Dendritic cell treated with granulocyte-macrophage colony-stimulating factor and Interleukin-4, amounts not matched to agents 40 ng/mL and 50 ng/mL, for 4 days (primary cell): ENCODE measurements around the gene HOXB13.

Source experiments
- H3K27ac Mint-ChIP-seq: one replicate; pipeline ENCODE4 v1.8.0; 2022; ENCODE audit warnings: mild to moderate bottlenecking, mixed read lengths
- H3K27me3 Mint-ChIP-seq: one replicate; pipeline ENCODE4 v1.8.0; 2022; ENCODE audit warnings: mild to moderate bottlenecking, mixed read lengths
- H3K36me3 Mint-ChIP-seq: one replicate; pipeline ENCODE4 v1.8.0; 2022; ENCODE audit warnings: low read depth, mixed read lengths
- H3K4me1 Mint-ChIP-seq: one replicate; pipeline ENCODE4 v1.8.0; 2022; ENCODE audit warnings: low read depth, mixed read lengths
- H3K4me3 Mint-ChIP-seq: one replicate; pipeline ENCODE4 v1.8.0; 2022; ENCODE audit warnings: mild to moderate bottlenecking, moderate library complexity, mixed read lengths
- H3K9me3 Mint-ChIP-seq: one replicate; pipeline ENCODE4 v1.8.0; 2022; ENCODE audit warnings: mixed read lengths
- intact Hi-C: fragments of 100-400 bp; cut with micrococcal nuclease; formaldehyde crosslinking; loops from one replicate; pipeline ENCODE4 v1.15.0; 2022

HOXB13 gene

GRCh38 chr17:48678141-48678971, 50.2 kb downstream of the HOXB13 start:
- Mint-ChIP-seq H3K27ac (no peak overlapping the region), H3K9me3 (no peaks in the 10 kb centered on the region), H3K4me3 (no peak overlapping the region), H3K27me3 (peaks cover 66% of the 10 kb centered on the region), H3K4me1 (peaks cover 7% of the 10 kb centered on the region), H3K36me3 (no peaks in the 10 kb centered on the region)
- intact Hi-C loops, result loop anchor here (2.0 to 5.0 kb wide), 3 partner anchors 112 to 354 kb away; no protein-coding TSS in a partner anchor

- H3K4me1 Mint-ChIP-seq, result peaks cover 7% of the 10 kb centered on the region
- no peak overlapping the region for H3K27ac Mint-ChIP-seq
- H3K9me3 Mint-ChIP-seq, result no peaks in the 10 kb centered on the region
- H3K4me3 Mint-ChIP-seq, result no peak overlapping the region
- intact Hi-C loops, result loop anchor here (5.0 kb wide), 2 partner anchors 205 to 355 kb away; no protein-coding TSS in a partner anchor
- H3K36me3 Mint-ChIP-seq, result no peaks in the 10 kb centered on the region
- peaks cover 67% of the 10 kb centered on the region for H3K27me3 Mint-ChIP-seq
These were observed 51.5 kb downstream of the HOXB13 start for GRCh38 chr17:48676963-48677558.
